Measurements from ENCODE around the gene TRMT6.

TRMT6 gene

DNA sequence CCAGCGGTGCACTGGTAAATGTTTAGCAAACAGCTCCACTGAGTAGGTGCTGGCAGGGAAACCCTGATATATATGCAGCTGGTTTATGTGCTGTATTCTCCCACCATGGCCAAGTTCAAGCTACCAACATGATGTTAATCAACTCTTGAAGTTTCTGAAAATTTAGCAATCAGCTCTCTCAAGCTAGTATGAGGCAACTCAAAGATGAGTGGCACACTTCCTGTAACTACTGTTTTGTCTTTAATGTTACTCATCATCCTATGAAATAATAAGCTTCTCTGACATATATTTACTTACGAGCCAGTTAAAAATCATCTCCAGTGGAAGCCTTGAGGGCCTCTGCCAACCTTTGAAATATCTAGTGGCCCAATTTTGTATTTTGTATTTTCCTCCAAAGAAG lies 54.7 kb downstream of the TRMT6 start:
- no peak for DNase-seq (ENCODE audit: low read depth)

GRCh38 chr20:5893621-5894020 lies 56.7 kb downstream of the TRMT6 start:
- no peak for DNase-seq (ENCODE audit: low read depth)

- no peak for DNase-seq (ENCODE audit: low read depth)
Measured at GRCh38 chr20:5893052-5893451, 57.3 kb downstream of the TRMT6 start.

GRCh38 chr20:5890773-5891441 lies 59.4 kb downstream of the TRMT6 start:
- no peak for DNase-seq (ENCODE audit: low read depth)

- no peak for DNase-seq (ENCODE audit: low read depth)
Measured at GRCh38 chr20:5888041-5888440, 62.3 kb downstream of the TRMT6 start.

DNA sequence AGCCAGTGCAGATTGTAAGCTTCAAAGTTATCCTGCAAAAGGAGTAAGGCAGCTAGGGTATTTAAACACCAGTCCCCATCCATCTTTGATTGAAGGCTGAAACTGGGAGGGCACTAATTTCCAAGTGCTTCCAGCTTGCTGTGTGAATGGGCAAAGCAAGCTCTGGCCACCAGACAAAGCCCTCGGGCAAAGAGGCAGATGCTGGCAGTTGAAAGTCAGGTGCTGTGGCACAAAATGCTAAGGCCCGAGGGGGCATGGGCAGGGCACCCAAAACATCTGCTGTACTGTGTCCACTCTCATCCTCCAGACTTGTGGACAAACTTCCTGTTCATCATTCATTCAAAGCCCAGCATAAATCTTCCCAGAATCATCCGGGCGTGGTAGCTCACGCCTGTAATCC lies 62.9 kb downstream of the TRMT6 start:
- DNase-seq (ENCODE audit: low read depth), result no peak

All from activated gamma-delta T cell treated with anti-CD3 and anti-CD28 coated beads, Interleukin-2, amount 50 U/mL, for 16 hours (primary cell).